T-cell (primary cell): ENCODE measurements around the gene ATP8A1. TPM values are rescaled to one million over a fixed set of nuclear protein-coding genes. Genes with fewer than 3 reads are reported as not detected.
A peak's percentile ranks its signal among the peaks of the same experiment; 100 is the strongest.
"Not testable (repeated sequence)": the region's sequence is repeated elsewhere in the genome, so short reads cannot be mapped to it uniquely, and the experiment has no call there.

ENCODE experiments used
- ATAC-seq, 4 experiments: fragments of 200-7000 bp in 3 of 4; fragments of 150-1000 bp in 1 of 4; cut with Tn5 transposase; replicated peaks in 1 of 4; 1 replicate in 3 of 4; 2 replicates in 1 of 4; pipeline ENCODE4 v1.10.0; 2021; ENCODE audit warnings: moderate library complexity in 3 of 4, mild to moderate bottlenecking in 2 of 4, moderate number of reproducible peaks in 1 of 4
- CTCF ChIA-PET, 2 donors: fragments of 300-600 bp; sonication (Branson Sonifier 250); formaldehyde crosslinking; loops; one replicate each; lab custom pipeline; 2022; ENCODE audit warnings: antibody characterized with exemption in 2 of 2; lab: Charles Lee
- POLR2A ChIA-PET, 2 donors: fragments of 300-600 bp; sonication (Branson Sonifier 250); formaldehyde crosslinking; loops; one replicate each; lab custom pipeline; 2022; ENCODE audit warnings: antibody characterized with exemption in 2 of 2; lab: Charles Lee
- DNase-seq, 35 experiments: peaks; one replicate each; pipeline versions ENCODE4 v3.0.0 to v3.0.0-alpha.2; 2013 to 2023
- H3K27ac ChIP-seq: one replicate; pipeline ENCODE4 v1.5.1; 2013; ENCODE audit warnings: low read length
- H3K27me3 ChIP-seq, 2 experiments: replicated peaks in 1 of 2; 1 replicate in 1 of 2; 2 replicates in 1 of 2; pipeline versions ENCODE4 v1.6.1 to v1.7.0; 2013; ENCODE audit warnings: low read length in 1 of 2, mixed read lengths in 1 of 2; ENCODE audit not compliant: control insufficient read depth in 2 of 2, insufficient read depth in 2 of 2; ENCODE audit errors: extremely low read depth in 1 of 2
- H3K36me3 ChIP-seq, 2 donors: 1 replicate in 1 of 2; 2 replicates in 1 of 2; pipeline versions ENCODE4 v1.6.1 to v1.7.0; 2013; ENCODE audit warnings: low read length in 1 of 2; ENCODE audit not compliant: control insufficient read depth in 2 of 2, insufficient read depth in 1 of 2; ENCODE audit errors: extremely low read depth in 1 of 2
- H3K4me1 ChIP-seq, 2 experiments: 1 replicate in 1 of 2; 2 replicates in 1 of 2; pipeline versions ENCODE4 v1.6.1 to v1.7.0; 2013; ENCODE audit warnings: low read length in 2 of 2, mixed read lengths in 1 of 2; ENCODE audit not compliant: insufficient read depth in 2 of 2, control insufficient read depth in 1 of 2; ENCODE audit errors: extremely low read depth in 1 of 2
- H3K4me3 ChIP-seq, 2 donors: 1 replicate in 1 of 2; 2 replicates in 1 of 2; pipeline versions ENCODE4 v1.5.1 to v1.7.0; 2013; ENCODE audit warnings: mild to moderate bottlenecking in 2 of 2, low read length in 1 of 2, moderate library complexity in 1 of 2; ENCODE audit not compliant: control insufficient read depth in 1 of 2; ENCODE audit errors: extremely low read depth in 1 of 2
- H3K9me3 ChIP-seq: 2 replicates; pipeline ENCODE4 v1.7.0; 2013
- H3K27ac Mint-ChIP-seq, 2 donors: one replicate each; pipeline ENCODE4 v1.8.0; 2020 to 2021; ENCODE audit warnings: mild to moderate bottlenecking in 2 of 2, mixed read lengths in 2 of 2
- H3K27me3 Mint-ChIP-seq, 2 donors: one replicate each; pipeline ENCODE4 v1.8.0; 2021 to 2022; ENCODE audit warnings: mixed read lengths in 2 of 2
- H3K36me3 Mint-ChIP-seq: one replicate; pipeline ENCODE4 v1.8.0; 2021; ENCODE audit warnings: mixed read lengths
- H3K4me1 Mint-ChIP-seq, 3 donors: one replicate each; pipeline ENCODE4 v1.8.0; 2020 to 2022; ENCODE audit warnings: mixed read lengths in 3 of 3, mild to moderate bottlenecking in 1 of 3
- H3K4me3 Mint-ChIP-seq, 3 donors: one replicate each; pipeline ENCODE4 v1.8.0; 2020 to 2022; ENCODE audit warnings: mild to moderate bottlenecking in 3 of 3, mixed read lengths in 3 of 3, moderate library complexity in 3 of 3
- H3K9me3 Mint-ChIP-seq, 3 donors: one replicate each; pipeline ENCODE4 v1.8.0; 2020 to 2022; ENCODE audit warnings: mixed read lengths in 3 of 3
- WGBS: methylation state at CpG from one replicate; pipeline ENCODE4 v1.1.5; 2013; ENCODE audit warnings: missing lambda C conversion rate; ENCODE audit not compliant: insufficient coverage; 5-methylcytosine and 5-hydroxymethylcytosine counted together
- total RNA-seq, 35 experiments: library from RNA in 6 of 35; stranded (reverse) in 6 of 35; fragments of 120-200 nt in 1 of 35; gene quantifications; one replicate each; pipeline versions ENCODE4 v1.2.1 to v1.2.4 and lab custom pipeline; 2013 to 2026

Gene ATP8A1
- total RNA-seq, 5 donors from 2014 or later (not counting 1 experiment from before 2014, with no cell fraction given): 33.7 to 73.2 (median 47.8) TPM

DNA sequence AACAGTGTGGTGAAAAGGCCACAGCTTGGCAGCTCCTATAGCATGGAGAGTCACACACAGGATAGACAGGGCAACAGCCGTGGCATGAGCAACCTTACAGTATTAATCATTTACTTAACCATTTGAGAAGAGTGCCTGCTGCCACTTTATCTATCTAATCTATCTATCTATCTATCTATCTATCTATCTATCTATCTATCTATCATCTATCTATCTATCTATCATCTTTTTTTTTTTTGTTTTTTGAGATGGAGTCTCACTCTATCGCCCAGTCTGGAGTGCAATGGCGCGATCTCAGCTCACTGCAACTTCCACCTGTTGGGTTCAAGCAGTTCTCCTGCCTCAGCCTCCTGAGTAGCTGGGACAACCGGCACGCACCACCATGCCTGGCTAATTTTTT, 284.6 kb downstream of the ATP8A1 start:
- WGBS: 93% methylated on average over 3 of the region's 6 CpGs
- H3K36me3 ChIP-seq, H3K9me3 ChIP-seq, POLR2A ChIA-PET, H3K4me3 ChIP-seq, H3K36me3 Mint-ChIP-seq, H3K4me3 Mint-ChIP-seq, H3K27ac Mint-ChIP-seq, H3K4me1 ChIP-seq, DNase-seq, H3K4me1 Mint-ChIP-seq, H3K9me3 Mint-ChIP-seq, ATAC-seq, H3K27ac ChIP-seq: not testable (repeated sequence)
- peaks cover 4 to 12% of the 10 kb centered on the region in 2 donors for H3K27me3 Mint-ChIP-seq
- H3K27me3 ChIP-seq: peaks cover 0 to 12% of the 10 kb centered on the region in 2 experiments
- CTCF ChIA-PET: interaction anchor here (1.1 to 2.4 kb wide), 2 partner anchors 147 kb away, joined by 4 to 29 read pairs; no protein-coding TSS in a partner anchor

DNA sequence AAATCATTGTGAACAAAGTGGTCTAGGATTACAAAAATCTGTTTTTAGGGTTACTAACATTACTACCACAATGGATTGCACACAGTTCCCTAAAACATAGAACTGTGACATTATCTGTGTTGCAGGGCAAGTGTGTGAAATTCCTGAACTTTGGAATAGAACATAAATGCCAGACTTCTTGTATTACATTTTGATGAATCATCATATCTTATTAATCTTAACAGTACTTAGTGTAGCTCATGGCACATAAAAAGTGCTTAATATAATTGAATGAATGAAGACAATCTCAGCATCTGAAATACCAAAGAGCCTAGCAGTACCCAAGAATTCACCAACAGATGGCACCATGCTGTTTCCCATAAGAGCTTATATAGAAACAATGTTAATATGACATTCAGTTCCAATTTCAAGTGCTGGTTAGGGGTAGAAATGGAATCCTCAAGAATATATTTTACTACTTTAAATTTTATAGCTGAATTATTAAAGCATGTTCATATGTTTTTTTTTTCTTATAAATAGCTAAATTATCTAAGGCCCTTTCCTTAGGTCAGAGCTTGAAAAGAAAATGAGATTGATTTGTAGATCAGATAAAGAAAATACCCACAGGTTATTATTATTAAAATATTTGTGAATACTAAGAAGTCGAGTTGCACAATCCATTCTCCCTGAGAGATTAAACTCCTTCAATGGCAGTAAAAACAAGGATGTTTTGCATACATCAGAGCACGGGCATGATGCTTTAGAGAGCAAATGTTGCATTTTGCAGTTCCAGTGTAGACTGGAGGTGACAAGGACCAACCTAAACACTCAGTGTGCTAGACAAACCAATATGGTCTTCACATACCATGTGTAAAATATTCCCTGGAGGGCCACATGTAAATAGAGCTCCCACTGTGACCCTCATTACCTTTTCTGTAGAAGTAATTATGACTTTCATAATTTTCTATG, 285.3 kb downstream of the ATP8A1 start:
- no CpG with 5 or more reads among the region's 2 CpGs for WGBS
- peaks cover 8 to 12% of the 10 kb centered on the region in 2 donors for H3K27me3 Mint-ChIP-seq
- POLR2A ChIA-PET: no interaction called here
- Histone ChIP-seq H3K4me1 (no peaks in the 10 kb centered on the region), H3K27me3 (peaks cover 0 to 12% of the 10 kb centered on the region in 2 experiments), H3K4me3 (no peak overlapping the region), H3K9me3 (no peaks in the 10 kb centered on the region), H3K27ac (no peak overlapping the region), H3K36me3 (no peaks in the 10 kb centered on the region)
- peak in 1 of 35 experiments; percentile 38 for DNase-seq
- no peak for ATAC-seq
- no peak overlapping the region for H3K27ac Mint-ChIP-seq
- no peaks in the 10 kb centered on the region for H3K4me1 Mint-ChIP-seq
- H3K36me3 Mint-ChIP-seq: no peaks in the 10 kb centered on the region
- H3K9me3 Mint-ChIP-seq: no peaks in the 10 kb centered on the region
- H3K4me3 Mint-ChIP-seq: no peak overlapping the region
- CTCF ChIA-PET: interaction anchor here (0.6 to 2.4 kb wide), 5 partner anchors 62 to 472 kb away, joined by 3 to 29 read pairs (median 3); no protein-coding TSS in a partner anchor

GRCh38 chr4:42369489-42369888, 287.4 kb downstream of the ATP8A1 start:
- peaks cover 0 to 12% of the 10 kb centered on the region in 2 experiments for H3K27me3 ChIP-seq
- no peaks in the 10 kb centered on the region for H3K36me3 ChIP-seq
- WGBS: 95% methylated on average over 19 of the region's 27 CpGs
- ChIA-PET CTCF (interaction anchor here in 1 of 2 donors (0.7 kb wide), 1 partner anchor 107 kb away, joined by 4 read pairs; no protein-coding TSS in a partner anchor), POLR2A (no interaction called here)
- ATAC-seq: no peak
- H3K9me3 ChIP-seq: no peaks in the 10 kb centered on the region
- DNase-seq: no peak
- H3K36me3 Mint-ChIP-seq: no peaks in the 10 kb centered on the region
- H3K4me3 ChIP-seq: no peak overlapping the region
- no peaks in the 10 kb centered on the region for H3K9me3 Mint-ChIP-seq
- no peak overlapping the region for H3K4me3 Mint-ChIP-seq
- H3K4me1 ChIP-seq: no peaks in the 10 kb centered on the region
- H3K27ac ChIP-seq: no peak overlapping the region
- H3K4me1 Mint-ChIP-seq: no peaks in the 10 kb centered on the region
- H3K27me3 Mint-ChIP-seq: peaks cover 4 to 6% of the 10 kb centered on the region in 2 donors
- H3K27ac Mint-ChIP-seq: no peak overlapping the region

- H3K4me1 Mint-ChIP-seq: no peaks in the 10 kb centered on the region
- H3K27ac Mint-ChIP-seq: no peak overlapping the region
- CTCF ChIA-PET: no interaction called here
- H3K27me3 ChIP-seq: peaks cover 0 to 12% of the 10 kb centered on the region in 2 experiments
- H3K4me1 ChIP-seq: no peaks in the 10 kb centered on the region
- no peak overlapping the region for H3K27ac ChIP-seq
- H3K4me3 ChIP-seq: no peak overlapping the region
- H3K4me3 Mint-ChIP-seq: no peak overlapping the region
- WGBS: no CpG with 5 or more reads among the region's 1 CpG
- H3K9me3 Mint-ChIP-seq: peaks cover 0 to 4% (median 3%) of the 10 kb centered on the region in 3 donors
- H3K36me3 Mint-ChIP-seq: no peaks in the 10 kb centered on the region
- no peaks in the 10 kb centered on the region for H3K9me3 ChIP-seq
- POLR2A ChIA-PET: no interaction called here
- H3K27me3 Mint-ChIP-seq: peaks cover 4 to 6% of the 10 kb centered on the region in 2 donors
- ATAC-seq (no peak), DNase-seq (no peak)
- no peaks in the 10 kb centered on the region for H3K36me3 ChIP-seq
Measured at GRCh38 chr4:42366959-42367358, 289.9 kb downstream of the ATP8A1 start.

DNA sequence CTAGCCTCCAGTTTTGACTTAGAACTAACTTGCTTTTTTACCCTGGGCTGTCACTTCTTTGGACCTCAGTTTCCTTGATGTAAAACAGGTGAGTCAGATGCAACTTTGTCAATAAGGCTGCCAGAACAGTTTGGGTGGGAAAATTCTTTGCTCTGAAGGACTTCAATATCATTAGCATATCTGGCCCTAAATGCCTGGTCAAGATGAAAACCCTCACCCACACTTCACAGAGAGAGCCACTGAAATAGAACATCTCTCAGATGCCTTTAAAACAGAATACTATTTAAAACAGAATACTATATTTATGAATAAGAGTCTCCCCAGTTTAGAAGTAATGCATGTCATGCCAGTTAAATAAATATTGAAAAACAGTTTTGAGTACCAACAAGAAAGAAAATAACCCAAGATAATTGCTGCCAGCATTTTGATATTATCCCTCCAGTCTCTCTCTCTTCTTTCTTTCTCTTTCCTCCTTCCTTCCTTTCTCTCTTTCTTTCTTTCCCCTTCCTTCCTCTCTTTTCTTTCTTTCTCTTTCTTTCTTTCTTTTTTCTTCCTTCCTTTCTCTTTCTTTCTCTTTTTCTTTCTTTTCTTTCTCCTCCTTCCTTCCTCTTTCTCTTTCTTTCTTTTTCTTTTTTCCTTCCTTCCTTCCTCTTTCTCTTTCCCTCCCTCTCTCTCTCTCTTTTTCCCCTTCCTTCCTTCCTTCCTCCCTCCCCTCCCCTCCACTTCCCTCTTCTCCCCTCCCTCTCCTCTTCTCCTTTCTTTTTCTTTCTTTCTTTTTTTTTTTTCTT, 292.4 kb downstream of the ATP8A1 start:
- H3K27ac ChIP-seq: no peak overlapping the region
- H3K4me3 ChIP-seq: no peak overlapping the region
- POLR2A ChIA-PET: no interaction called here
- DNase-seq (no peak), ATAC-seq (no peak)
- H3K4me1 Mint-ChIP-seq: no peaks in the 10 kb centered on the region
- CTCF ChIA-PET: no interaction called here
- H3K4me1 ChIP-seq: no peaks in the 10 kb centered on the region
- no peaks in the 10 kb centered on the region for H3K36me3 ChIP-seq
- no peak overlapping the region for H3K4me3 Mint-ChIP-seq
- peaks cover 0 to 4% (median 3%) of the 10 kb centered on the region in 3 donors for H3K9me3 Mint-ChIP-seq
- H3K9me3 ChIP-seq: no peaks in the 10 kb centered on the region
- H3K27ac Mint-ChIP-seq: no peak overlapping the region
- H3K27me3 Mint-ChIP-seq: peaks cover 4 to 6% of the 10 kb centered on the region in 2 donors
- H3K27me3 ChIP-seq: peaks cover 0 to 14% of the 10 kb centered on the region in 2 experiments
- H3K36me3 Mint-ChIP-seq: no peaks in the 10 kb centered on the region

DNA sequence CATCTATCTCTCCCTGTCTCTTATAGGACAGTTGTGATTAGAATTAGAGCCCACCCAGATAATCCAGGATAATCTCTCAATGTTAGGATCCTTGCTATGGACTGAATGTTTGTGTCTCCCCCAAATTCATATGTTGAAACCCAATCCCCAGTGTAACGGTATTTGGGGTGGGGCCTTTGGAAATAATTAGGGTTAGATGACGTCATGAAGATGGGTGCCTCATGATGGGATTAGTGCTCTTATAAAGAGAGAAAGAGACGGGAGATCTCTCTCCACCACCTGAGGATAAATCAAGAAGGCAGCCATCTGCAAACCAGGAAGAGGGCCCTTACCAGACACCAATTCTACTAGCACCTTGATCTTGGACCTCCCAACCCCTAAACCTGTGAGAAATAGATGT, 293.3 kb downstream of the ATP8A1 start:
- WGBS: no CpG with 5 or more reads among the region's 3 CpGs
- Mint-ChIP-seq H3K9me3 (peaks cover 0 to 4% (median 3%) of the 10 kb centered on the region in 3 donors), H3K36me3 (no peaks in the 10 kb centered on the region), H3K4me1 (no peaks in the 10 kb centered on the region), H3K27me3 (peaks cover 9 to 10% of the 10 kb centered on the region in 2 donors), H3K27ac (no peak overlapping the region), H3K4me3 (no peak overlapping the region)
- DNase-seq (no peak), ATAC-seq (no peak)
- H3K9me3 ChIP-seq: no peaks in the 10 kb centered on the region
- no peaks in the 10 kb centered on the region for H3K36me3 ChIP-seq
- H3K4me3 ChIP-seq: no peak overlapping the region
- CTCF ChIA-PET: no interaction called here
- H3K4me1 ChIP-seq: no peaks in the 10 kb centered on the region
- H3K27ac ChIP-seq: no peak overlapping the region
- peaks cover 0 to 7% of the 10 kb centered on the region in 2 experiments for H3K27me3 ChIP-seq
- POLR2A ChIA-PET: no interaction called here
